KMS-11 (cell line): ENCODE data around the gene KLK1.

Source experiments
- H2AFZ ChIP-seq: fragments of 200-600 bp; sonication (generic); 2 replicates; pipeline ENCODE4 v1.6.1; 2016; ENCODE audit warnings: antibody characterized with exemption, mixed run types, low read depth
- H3K27ac ChIP-seq: fragments of 200-600 bp; sonication (generic); 2 replicates; pipeline ENCODE4 v1.6.1; 2016; ENCODE audit warnings: mild to moderate bottlenecking, mixed run types
- H3K27me3 ChIP-seq: fragments of 200-600 bp; sonication (generic); 2 replicates; pipeline ENCODE4 v1.6.1; 2017; ENCODE audit warnings: mild to moderate bottlenecking, low read depth, mixed run types, moderate library complexity; ENCODE audit not compliant: insufficient read depth
- H3K36me3 ChIP-seq: fragments of 200-600 bp; sonication (generic); 2 replicates; pipeline ENCODE4 v1.6.1; 2017; ENCODE audit warnings: mild to moderate bottlenecking, mixed run types; ENCODE audit not compliant: insufficient read depth
- H3K4me1 ChIP-seq: fragments of 200-600 bp; sonication (generic); 2 replicates; pipeline ENCODE4 v1.6.1; 2016; ENCODE audit warnings: mild to moderate bottlenecking, low read depth, mixed run types; ENCODE audit not compliant: poor library complexity, severe bottlenecking
- H3K4me2 ChIP-seq: fragments of 200-600 bp; sonication (generic); 2 replicates; pipeline ENCODE4 v1.7.0; 2016; ENCODE audit warnings: mild to moderate bottlenecking, mixed run types
- H3K4me3 ChIP-seq: fragments of 200-600 bp; sonication (generic); IDR thresholded peaks from 2 replicates; pipeline ENCODE4 v1.6.1; 2017; ENCODE audit warnings: low read depth, low read length, mixed read lengths; ENCODE audit not compliant: insufficient read depth
- H3K79me2 ChIP-seq: fragments of 200-600 bp; sonication (generic); 2 replicates; pipeline ENCODE4 v1.6.1; 2016; ENCODE audit warnings: low read depth, mixed run types; ENCODE audit not compliant: insufficient read depth
- H3K9ac ChIP-seq: fragments of 200-600 bp; sonication (generic); 2 replicates; pipeline ENCODE4 v1.6.1; 2016; ENCODE audit warnings: mild to moderate bottlenecking, mixed run types
- H4K20me1 ChIP-seq: fragments of 200-600 bp; sonication (generic); 2 replicates; pipeline ENCODE4 v1.6.1; 2016; ENCODE audit warnings: mild to moderate bottlenecking, mixed run types; ENCODE audit not compliant: insufficient read depth
- CTCF ChIP-seq: fragments of 200-600 bp; sonication (generic); conservative IDR thresholded peaks from 2 replicates; pipeline ENCODE4 v1.6.1; 2017; ENCODE audit warnings: low read depth, mild to moderate bottlenecking, antibody characterized with exemption, low read length, moderate library complexity, mixed read lengths

KLK1 gene

GRCh38 chr19:50823389-50824042 is at the start of gene KLK1:
Gene KLK1, minus strand, starts transcription at chr19:50823787. Its CDS starts 39 bp downstream, at chr19:50823748.
- Histone ChIP-seq H3K9ac (no peak within 1 kb of the TSS), H3K4me2 (no peak within 1 kb of the TSS), H2AFZ (no peak within 1 kb of the TSS)

GRCh38 chr19:50873056-50873455 is 49.5 kb upstream of the KLK1 start, which contains the start of gene KLK2:
Gene KLK2, plus strand, starts transcription at chr19:50873439. Its CDS starts 35 bp downstream, at chr19:50873474.
- Histone ChIP-seq H4K20me1 (no peaks in the 10 kb centered on the region), H3K27me3 (no peaks in the 10 kb centered on the region; the same call in 1 of the 2 replicates), H3K4me2 (no peak within 1 kb of the TSS), H3K79me2 (no peaks in the 10 kb centered on the region), H3K4me1 (no peaks in the 10 kb centered on the region), H3K27ac (no peak within 1 kb of the TSS), H3K9ac (no peak within 1 kb of the TSS), H3K4me3 (no peak within 1 kb of the TSS), H2AFZ (no peak within 1 kb of the TSS), H3K36me3 (no peaks in the 10 kb centered on the region)
- TF ChIP-seq CTCF = no peak

More at GRCh38 chr19:50823389-50824042, at the start of gene KLK1:
- Histone ChIP-seq H4K20me1 (no peaks in the 10 kb centered on the region), H3K27me3 (peaks cover 48% of the 10 kb centered on the region), H3K27ac (no peak within 1 kb of the TSS), H3K79me2 (no peaks in the 10 kb centered on the region), H3K4me1 (no peaks in the 10 kb centered on the region), H3K4me3 (no peak within 1 kb of the TSS), H3K36me3 (no peaks in the 10 kb centered on the region)
- TF ChIP-seq CTCF = no peak

- Histone ChIP-seq H2AFZ (no peak overlapping the region), H3K4me3 (no peak overlapping the region), H3K27ac (no peak overlapping the region), H3K4me1 (no peaks in the 10 kb centered on the region), H3K9ac (no peak overlapping the region), H3K4me2 (no peak overlapping the region), H4K20me1 (no peaks in the 10 kb centered on the region), H3K27me3 (peaks cover 3% of the 10 kb centered on the region; the same call in 1 of the 2 replicates), H3K36me3 (no peaks in the 10 kb centered on the region), H3K79me2 (no peaks in the 10 kb centered on the region)
- no peak for TF ChIP-seq CTCF
Observed at GRCh38 chr19:50870417-50871089, 47.0 kb upstream of the KLK1 start.

- Histone ChIP-seq H3K4me1 (no peaks in the 10 kb centered on the region), H3K4me2 (no peak overlapping the region), H3K27me3 (peaks cover 3% of the 10 kb centered on the region; the same call in 1 of the 2 replicates), H4K20me1 (no peaks in the 10 kb centered on the region), H3K9ac (no peak overlapping the region), H2AFZ (no peak overlapping the region), H3K4me3 (no peak overlapping the region), H3K36me3 (no peaks in the 10 kb centered on the region), H3K79me2 (no peaks in the 10 kb centered on the region), H3K27ac (no peak overlapping the region)
- no peak for TF ChIP-seq CTCF
Observed at GRCh38 chr19:50869479-50869878, 45.9 kb upstream of the KLK1 start.
